ENCODE data around the gene NKX6-2.
"Not testable (repeated sequence)": the region's sequence is repeated elsewhere in the genome, so short reads cannot be mapped to it uniquely, and the experiment has no call there.

Gene NKX6-2

DNA sequence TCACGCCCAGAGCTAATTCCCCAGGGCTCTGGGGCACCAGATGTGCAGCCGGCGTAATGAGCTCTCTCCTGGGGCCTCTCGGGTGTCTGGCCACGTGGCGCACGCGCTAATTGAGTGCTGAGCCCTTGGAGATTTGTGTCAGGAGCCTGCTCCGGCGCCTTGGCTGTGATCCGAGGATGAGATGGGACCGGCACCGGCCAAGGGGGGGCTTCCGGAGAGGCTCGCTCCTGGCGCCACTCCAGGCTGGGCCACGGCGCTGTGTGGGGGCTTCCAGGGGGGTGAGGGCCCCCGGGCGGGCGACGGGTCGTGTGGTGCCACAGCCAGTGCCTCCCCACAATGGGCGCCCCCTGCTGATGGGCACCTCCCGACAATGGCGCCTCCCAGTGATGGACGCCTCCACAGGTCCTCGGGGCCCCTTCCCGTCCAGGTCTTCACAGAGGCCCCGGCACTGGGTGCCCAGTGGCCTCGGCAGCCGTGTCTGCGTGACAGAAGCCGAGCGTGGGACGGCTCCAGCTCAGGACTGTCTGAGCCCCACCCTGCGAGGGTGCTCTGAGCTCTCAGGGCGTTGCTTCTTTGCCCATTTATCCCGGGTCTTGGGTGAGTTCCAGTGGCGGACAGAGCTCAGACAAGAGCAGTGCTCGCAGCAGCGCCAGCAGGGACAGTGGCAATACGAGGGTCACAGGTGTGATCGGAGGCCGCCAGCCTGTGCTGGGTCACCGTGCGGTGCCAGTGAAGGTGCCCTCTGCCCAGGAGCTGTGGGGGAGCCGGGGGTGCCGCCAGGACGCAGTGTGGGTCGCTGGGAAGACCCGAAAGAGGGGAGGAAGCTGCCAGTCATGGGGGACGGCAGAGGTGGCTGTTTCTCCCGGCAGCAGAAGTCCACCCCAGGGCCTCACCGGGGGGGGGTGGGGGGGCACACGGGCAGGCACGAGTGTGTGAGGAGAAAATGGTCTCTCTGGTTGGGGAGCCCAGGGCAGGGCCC, 8.2 kb upstream of the NKX6-2 start:
- no peak for DNase-seq

- no peak for DNase-seq
These were observed 7.3 kb upstream of the NKX6-2 start for GRCh38 chr10:132793213-132793612.

DNA sequence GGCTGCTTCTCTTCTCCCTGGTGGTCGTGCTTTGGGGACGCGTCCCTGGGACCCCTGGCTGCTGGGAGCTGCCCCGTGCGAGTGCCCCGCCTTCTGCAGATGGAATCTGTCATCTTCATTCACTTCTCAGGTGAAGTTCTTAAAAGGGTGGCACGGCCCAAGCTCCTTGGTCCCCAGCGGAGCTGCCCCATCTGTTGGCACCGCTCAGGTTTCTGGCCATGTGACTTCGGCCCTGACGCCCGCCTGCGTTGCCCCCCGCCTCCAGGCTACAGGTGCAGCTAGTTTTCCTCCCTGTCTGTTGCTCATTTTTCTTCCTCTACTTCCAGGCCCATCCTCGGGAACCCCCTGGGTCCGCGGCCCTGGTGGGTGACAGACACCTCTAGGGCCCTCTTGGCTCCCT, 6.8 kb upstream of the NKX6-2 start:
- no peak for DNase-seq

DNA sequence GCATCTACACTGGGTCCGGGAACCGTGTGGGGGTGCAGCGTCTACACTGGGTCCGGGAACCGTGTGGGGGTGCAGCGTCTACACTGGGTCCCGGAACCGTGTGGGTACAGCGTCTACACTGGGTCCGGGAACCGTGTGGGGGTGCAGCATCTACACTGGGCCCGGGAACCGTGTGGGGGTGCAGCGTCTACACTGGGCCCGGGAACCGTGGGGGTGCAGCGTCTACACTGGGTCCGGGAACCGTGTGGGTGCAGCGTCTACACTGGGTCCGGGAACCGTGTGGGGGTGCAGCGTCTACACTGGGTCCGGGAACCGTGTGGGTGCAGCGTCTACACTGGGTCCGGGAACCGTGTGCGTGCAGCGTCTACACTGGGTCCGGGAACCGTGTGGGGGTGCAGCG, 6.2 kb upstream of the NKX6-2 start:
- DNase-seq = not testable (repeated sequence)

- DNase-seq = no peak
These were observed 5.2 kb upstream of the NKX6-2 start for GRCh38 chr10:132790934-132791829.

GRCh38 chr10:132790470-132790869, 4.5 kb upstream of the NKX6-2 start:
- no peak for DNase-seq

GRCh38 chr10:132789659-132790148, 3.8 kb upstream of the NKX6-2 start:
- no peak for DNase-seq

DNA sequence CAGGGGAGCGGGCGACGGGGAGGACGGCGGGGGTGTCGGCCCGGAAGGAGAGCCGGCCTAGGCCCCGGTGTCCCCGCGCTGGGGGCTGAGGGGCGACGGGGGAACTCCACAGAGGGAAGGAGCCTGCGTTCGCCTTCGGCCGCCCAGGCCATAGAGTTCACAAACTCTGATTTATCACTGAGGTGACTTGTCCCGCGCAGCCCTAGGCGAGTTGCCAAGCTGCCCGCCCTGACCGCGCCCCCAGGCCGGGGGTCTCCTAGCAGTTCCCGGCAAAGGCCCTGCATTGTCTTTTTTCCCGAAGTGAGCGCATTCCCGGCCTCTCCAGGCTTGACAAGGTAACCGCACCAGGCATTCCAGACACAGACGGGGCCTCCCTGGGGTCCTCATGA, 2.9 kb upstream of the NKX6-2 start:
- no peak for DNase-seq

DNA sequence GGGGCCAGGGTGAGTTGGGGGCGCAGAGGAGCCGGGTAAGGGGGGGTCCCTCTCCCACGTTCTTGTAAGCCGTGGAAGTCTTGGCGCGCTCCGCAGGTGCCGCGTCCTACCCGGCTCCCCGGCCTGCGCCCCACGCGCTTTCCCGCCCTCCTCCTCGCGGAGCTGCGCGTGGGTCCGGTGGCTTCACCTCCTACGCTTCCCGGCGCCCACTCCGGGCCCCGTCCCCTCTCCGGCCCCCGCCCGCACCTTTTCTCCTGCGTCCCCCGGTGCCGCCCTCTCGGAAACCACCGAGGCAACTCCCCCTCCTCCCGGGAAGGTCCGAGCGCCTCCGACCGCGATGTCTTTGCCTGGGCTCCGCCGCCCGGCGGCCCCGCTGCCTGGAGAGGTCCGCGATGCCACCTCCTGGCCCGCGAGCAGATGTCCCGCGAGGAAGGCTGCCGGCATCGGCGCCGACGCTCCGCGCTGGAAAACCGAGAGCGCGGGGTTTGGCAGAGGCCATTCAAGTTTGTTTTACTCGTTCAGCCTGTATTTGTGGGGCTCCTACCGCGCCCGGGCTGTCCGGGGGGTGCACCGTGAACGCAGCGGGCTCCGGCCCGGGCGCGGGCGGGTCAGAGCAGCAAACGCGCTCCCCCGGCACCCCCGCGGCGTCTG, 2.4 kb upstream of the NKX6-2 start:
- DNase-seq = no peak

DNA sequence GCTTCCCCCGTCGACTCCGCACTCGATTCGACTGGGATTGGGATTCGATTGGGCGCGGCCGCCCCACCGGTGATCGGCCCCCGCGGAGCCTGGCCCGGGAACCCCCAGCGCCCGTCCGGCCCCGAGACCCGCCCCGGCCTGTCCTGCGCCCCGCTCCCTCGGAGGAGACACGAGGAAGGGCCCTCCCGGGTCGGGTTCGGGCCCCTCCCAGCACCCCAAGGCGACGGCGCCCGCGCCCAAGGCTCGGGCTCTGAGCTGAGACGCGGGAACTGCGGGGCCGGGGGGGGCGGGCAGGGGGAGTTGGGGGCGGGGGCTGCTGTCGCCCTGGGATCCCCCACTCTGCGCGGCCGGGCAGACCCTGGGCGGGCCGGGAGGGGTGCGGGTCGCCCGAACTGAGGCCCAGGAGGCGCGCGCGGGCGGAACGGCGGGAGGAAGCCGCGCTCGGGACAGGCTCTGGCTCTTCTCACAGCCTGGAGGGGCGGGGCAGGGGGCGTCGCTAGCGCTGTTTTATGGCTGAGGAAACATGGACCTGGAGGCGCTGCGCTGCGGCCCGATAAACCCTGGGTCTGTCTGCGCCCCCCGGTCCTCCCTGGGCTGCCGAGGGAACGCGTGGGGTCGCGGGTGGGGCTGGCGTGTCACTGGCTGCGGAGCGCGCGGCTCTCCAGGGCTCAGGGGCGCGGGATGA, 1.7 kb upstream of the NKX6-2 start:
- no peak for DNase-seq

- DNase-seq = no peak
These were observed 1.0 kb upstream of the NKX6-2 start for GRCh38 chr10:132786884-132787494.

- DNase-seq = no peak
These were observed 533 bp upstream of the NKX6-2 start for GRCh38 chr10:132786476-132786883.

GRCh38 chr10:132784866-132785722, 853 bp downstream of the NKX6-2 start:
- no peak for DNase-seq

- DNase-seq = no peak
These were observed 1.7 kb downstream of the NKX6-2 start for GRCh38 chr10:132783940-132784865.

GRCh38 chr10:132783165-132783939, 2.6 kb downstream of the NKX6-2 start:
- no peak for DNase-seq

- no peak for DNase-seq
These were observed 4.4 kb downstream of the NKX6-2 start for GRCh38 chr10:132781556-132781955.

DNA sequence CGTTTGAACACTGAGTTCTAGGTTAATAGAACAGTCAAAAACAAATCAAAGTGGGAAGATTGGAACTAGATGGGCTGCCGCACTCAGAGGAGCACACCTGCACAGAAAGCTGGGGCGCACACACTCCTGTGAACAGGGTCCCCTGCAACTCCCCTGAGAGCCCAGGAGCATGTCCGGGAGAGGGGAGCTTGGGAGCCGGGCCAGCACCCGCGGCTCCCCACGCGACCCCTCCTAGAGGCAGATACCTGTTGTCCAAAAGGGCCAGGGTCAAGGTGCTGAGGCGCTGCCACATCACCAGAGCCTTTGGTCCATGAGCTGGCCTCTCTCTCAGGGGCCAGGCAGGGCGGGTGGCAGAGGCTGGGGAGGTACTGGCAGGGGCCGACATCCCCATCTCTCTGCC, 5.6 kb downstream of the NKX6-2 start:
- DNase-seq = no peak

DNA sequence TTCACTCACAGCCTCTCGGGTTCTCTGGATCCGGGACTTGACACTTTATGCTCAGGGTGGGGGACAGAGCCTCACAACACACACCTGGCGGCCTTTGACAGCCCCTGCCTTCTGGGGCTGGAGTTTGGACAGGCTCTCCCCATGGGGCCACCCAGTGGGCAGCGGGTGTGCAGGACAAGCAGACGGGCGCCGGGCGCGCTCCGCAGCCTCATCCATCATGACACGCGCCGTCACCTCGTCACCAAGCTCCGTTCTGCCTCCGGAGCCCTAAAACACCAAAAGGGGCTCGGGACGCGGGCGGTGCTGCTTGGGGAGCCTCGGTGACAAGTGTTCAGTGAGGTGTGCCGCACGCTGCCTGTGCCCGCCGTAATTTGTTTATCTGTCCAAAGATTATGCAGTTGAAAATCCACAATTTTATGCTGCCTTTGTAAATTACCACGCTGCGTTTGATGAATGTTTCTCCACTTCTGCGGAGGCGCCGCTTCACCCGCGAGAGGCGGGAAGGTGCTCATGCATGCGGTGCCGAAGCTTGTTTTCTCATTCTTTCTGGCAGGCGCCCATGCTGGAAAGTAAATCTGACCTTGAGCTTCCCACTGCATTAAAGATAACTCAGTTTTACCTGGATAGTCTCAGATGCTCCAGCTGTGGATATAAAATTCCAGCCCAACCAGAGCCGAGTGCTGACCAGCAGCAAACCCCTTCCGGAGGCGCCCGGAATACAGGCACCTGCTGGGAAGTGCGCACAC, 6.2 kb downstream of the NKX6-2 start:
- DNase-seq = no peak

Data from DMS79 treated with DMSO at 0.1 percent for 48 hours (cell line).